ENCODE data around the gene DSCAML1. TPM values are rescaled to one million over a fixed set of nuclear protein-coding genes. Genes with fewer than 3 reads are reported as not detected.

The DSCAML1 gene
- total RNA-seq, 1 experiment from 2014 or later = not detected

GRCh38 chr11:117489999-117490679, 306.9 kb downstream of the DSCAML1 start:
- ChIA-PET RAD21 (ENCODE audit: low non-redundant PET in 1 of 2, low total read pairs in 2 of 2, uncharacterized antibody in 2 of 2, unreplicated experiment in 2 of 2) (no interaction called here), POLR2A (no interaction called here), CTCF (no interaction called here)
- Histone ChIP-seq H3K9me2 (ENCODE audit: insufficient read depth) (no peaks in the 10 kb centered on the region), H3K36me3 (ENCODE audit: control insufficient read depth in 1 of 2, insufficient read depth in 2 of 2, low read length in 2 of 2) (no peaks in the 10 kb centered on the region), H3K4me2 (ENCODE audit: low read length) (no peak overlapping the region), H2AFZ (ENCODE audit: low read depth, low read length, poor library complexity, severe bottlenecking) (no peak overlapping the region), H3K27me3 (ENCODE audit: insufficient read depth, low read length) (peaks cover 2% of the 10 kb centered on the region; the same call in 1 of the 2 replicates), H3K9me3 (ENCODE audit: control insufficient read depth in 1 of 2, insufficient read depth in 1 of 2, low read depth in 1 of 2, low read length in 2 of 2) (no peaks in the 10 kb centered on the region), H4K20me1 (ENCODE audit: insufficient read depth) (no peaks in the 10 kb centered on the region), H3K27ac (ENCODE audit: low read depth, low read length) (no peak overlapping the region), H3K4me1 (ENCODE audit: control insufficient read depth in 1 of 2, insufficient read depth in 2 of 2, low read length in 2 of 2) (no peaks in the 10 kb centered on the region), H3K9ac (ENCODE audit: low read length) (no peak overlapping the region), H3K4me3 (replicated peaks in 1 of 2; ENCODE audit: low read depth in 1 of 2, low read length in 2 of 2) (no peak overlapping the region), H3K79me2 (ENCODE audit: insufficient read depth, low read length) (no peaks in the 10 kb centered on the region)
- no peak for DNase-seq (ENCODE audit: low read depth, low spot score)
- TF ChIP-seq ELF1 (IDR thresholded peaks at IDR 0.05; ENCODE audit: borderline replicate concordance, low read depth) (no peak), ZBTB33 (IDR thresholded peaks at IDR 0.05; ENCODE audit: extremely low read depth, insufficient replicate concordance, low read length) (no peak), YY1 (IDR thresholded peaks at IDR 0.05; ENCODE audit: extremely low read depth, insufficient replicate concordance, low read depth, low read length) (no peak), MAX (IDR thresholded peaks at IDR 0.05) (no peak), SP1 (IDR thresholded peaks at IDR 0.05; ENCODE audit: low read depth) (no peak), RAD21 (IDR thresholded peaks at IDR 0.05; ENCODE audit: low read depth) (no peak)
- ATAC-seq = no peak
- BruUV-seq (replicated peaks) = no TSS peak
- intact Hi-C loops (cut with micrococcal nuclease) = no loop called here

Data from HCT116 (cell line).